Epithelial cell of prostate (primary cell): Measurements from ENCODE around the gene GINS2.

Experiments
- DNase-seq: peaks from one replicate; pipeline ENCODE4 v3.0.0-alpha.2; 2011; ENCODE audit warnings: low read depth, low spot score
- H3K27ac ChIP-seq: fragments of 450-650 bp; 2 replicates; pipeline ENCODE4 v1.5.1; 2017; ENCODE audit warnings: mild to moderate bottlenecking

GINS2 gene

DNA sequence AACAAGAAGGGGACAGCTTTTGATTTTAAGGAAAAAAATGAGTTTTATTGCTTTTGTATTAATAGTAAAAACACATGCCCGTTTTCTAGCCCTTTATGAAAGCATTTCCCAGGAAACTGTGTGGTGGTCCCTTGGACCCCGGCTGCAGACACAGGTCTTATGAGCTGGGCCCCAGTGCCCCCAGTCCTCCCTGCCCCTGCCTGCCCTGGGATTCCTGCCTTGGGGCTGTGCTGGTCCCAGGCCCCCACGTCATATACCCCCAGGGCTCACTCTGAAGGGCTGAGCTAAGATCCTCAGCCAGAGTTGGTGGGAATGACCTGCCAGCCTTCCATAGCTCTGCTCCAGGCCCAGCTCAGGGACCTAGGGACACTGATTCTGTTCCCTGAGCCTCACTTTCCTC lies 30.8 kb downstream of the GINS2 start:
- no peak for DNase-seq
- H3K27ac ChIP-seq, result no peak overlapping the region

DNA sequence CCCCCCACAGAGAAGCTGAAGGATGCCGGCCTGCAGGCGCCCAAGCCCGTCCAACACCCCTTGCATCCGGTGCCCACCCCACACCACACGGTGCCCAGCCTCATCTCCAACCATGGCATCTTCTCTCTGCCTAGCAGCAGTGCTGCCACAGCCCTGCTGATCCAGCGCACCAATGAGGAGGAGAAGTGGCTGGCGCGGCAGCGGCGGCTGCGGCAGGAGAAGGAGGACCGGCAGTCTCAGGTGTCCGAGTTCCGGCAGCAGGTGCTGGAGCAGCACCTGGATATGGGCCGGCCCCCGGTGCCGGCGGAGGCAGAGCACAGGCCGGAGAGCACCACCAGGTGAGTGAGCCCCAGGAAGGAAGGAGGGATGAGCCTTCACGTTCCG lies 31.5 kb downstream of the GINS2 start:
- no peak overlapping the region for H3K27ac ChIP-seq

GRCh38 chr16:85656351-85657266 lies 32.1 kb downstream of the GINS2 start:
- no peak overlapping the region for H3K27ac ChIP-seq
- no peak for DNase-seq

More for the DNA sequence above, 31.5 kb downstream of the GINS2 start:
- no peak for DNase-seq

DNA sequence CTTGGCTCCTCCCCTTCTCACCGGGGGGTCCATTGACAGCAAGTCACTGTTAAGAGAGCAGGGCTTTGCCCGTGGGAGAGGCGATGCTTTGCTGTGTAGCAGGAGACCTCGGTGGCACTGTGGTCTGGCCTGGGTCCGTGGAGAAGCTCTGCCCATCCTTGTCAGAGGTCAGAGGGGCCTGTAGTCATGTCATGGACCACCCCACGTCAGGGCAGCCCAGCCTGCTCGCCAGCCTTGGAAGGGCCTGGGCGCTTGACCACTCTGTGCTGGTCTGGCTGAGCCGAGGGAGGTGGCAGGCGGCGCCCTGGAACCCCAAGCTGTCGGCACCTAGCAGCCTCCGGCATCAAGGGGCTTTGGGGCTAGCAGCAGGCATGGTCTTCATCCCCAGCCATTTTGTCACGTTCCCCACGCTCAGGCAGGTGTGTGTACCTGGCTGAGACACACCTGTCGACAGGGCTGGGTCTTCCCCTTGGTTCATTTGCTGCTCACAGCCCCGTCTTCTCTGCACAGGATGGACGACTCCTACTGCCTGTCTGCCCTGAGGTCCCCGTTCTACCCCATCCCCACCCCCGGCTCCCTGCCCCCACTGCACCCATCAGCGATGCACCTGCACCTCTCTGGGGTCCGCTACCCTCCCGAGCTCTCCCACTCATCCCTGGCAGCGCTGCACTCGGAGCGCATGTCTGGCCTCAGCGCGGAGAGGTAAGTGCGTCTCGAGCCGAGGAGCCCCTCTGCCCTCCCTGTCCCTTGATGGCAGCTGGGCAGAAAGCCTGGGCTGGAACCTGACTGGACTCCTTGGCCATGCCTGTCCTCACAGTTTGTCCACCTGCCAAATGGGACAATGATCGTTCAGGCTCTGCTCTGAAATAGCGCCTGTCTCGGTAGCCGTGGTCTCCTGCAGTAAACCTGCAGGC lies 33.3 kb downstream of the GINS2 start:
- no peak for DNase-seq
- no peak overlapping the region for H3K27ac ChIP-seq

- DNase-seq, result no peak
- no peak overlapping the region for H3K27ac ChIP-seq
Observed at GRCh38 chr16:85654251-85655095, 34.3 kb downstream of the GINS2 start.

GRCh38 chr16:85653290-85653891 lies 35.4 kb downstream of the GINS2 start:
- no peak for DNase-seq
- no peak overlapping the region for H3K27ac ChIP-seq

DNA sequence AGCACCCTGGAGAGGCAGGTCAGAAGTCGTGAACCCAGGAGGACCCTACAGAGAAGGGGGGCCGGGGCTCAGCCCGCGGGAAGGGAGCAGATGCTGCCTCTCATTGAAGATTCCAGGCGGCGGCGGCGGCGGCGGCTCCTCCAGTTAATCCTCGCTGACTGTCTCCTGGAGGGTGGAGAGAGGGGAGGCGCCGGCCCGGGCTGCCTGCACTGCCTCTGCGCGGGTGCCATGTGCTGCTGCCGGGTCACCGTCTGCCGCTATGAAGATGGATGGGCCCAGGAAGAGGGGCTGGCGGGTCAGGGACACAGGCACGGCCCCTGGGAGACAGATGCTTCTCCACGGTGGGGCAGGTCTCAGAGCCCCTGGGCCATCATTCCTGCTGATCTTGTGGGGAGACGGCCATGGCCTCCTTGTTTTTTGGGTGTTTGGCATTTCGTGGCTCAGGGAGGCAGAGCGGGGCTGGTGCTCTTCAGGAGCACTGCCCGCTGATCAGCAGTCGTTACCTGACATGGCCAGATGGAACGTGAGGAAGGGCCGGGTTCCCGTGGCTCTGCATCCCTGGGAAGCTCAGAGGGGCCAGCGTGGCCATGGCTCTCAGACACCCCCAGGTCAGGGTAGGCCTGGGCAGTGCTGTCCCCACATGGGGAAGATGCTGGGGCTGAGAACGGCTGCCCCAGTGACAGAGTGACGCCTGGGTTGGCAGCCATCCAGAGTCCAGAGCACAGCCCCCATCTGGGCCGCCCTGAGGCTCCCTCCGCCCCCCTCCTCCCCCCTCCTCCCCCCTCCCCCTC lies 36.1 kb downstream of the GINS2 start:
- no peak for DNase-seq
- H3K27ac ChIP-seq, result no peak overlapping the region

- H3K27ac ChIP-seq, result no peak overlapping the region
- no peak for DNase-seq
Observed at GRCh38 chr16:85651629-85652430, 36.9 kb downstream of the GINS2 start.

- H3K27ac ChIP-seq, result no peak overlapping the region
- DNase-seq, result no peak
Observed at GRCh38 chr16:85650844-85651628, 37.7 kb downstream of the GINS2 start.

GRCh38 chr16:85650135-85650843 lies 38.5 kb downstream of the GINS2 start:
- no peak overlapping the region for H3K27ac ChIP-seq
- DNase-seq, result no peak

DNA sequence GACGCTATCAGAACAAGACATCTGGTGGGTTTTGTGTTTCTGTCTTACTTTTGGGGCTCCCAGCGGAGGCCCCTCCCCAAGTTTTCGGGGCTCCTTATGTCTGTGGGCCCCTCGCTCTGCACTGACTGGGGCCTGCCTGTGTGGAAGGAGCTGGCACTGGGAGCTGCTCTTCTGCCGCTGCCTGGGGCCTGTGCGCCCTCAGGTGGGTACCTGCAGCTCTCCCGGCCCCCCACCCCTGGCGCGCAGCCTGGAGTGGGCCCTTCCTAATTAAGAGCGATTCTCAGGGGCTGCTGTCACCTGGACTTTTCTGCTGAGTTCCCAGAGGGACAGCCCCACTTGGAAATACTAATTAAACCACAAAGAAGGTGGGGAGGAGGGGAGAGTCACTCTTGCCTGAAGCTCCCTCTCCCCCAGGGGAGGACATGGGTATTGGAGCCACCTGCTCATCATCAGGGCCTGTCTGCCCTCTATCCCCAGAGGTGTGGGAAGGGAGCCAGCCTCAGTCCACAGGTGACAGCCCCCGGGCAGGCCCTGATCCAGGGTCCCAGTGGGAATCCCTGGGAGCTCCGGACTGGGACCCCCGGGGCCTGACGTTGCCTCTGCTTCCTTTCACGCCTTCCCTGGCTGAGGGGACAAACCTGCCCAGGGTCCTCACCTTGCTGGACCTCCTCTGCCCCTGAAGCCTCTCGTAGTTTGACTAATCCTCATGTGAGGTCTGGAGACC lies 39.2 kb downstream of the GINS2 start:
- DNase-seq, result no peak
- H3K27ac ChIP-seq, result no peak overlapping the region

- no peak for DNase-seq
- H3K27ac ChIP-seq, result no peak overlapping the region
Observed at GRCh38 chr16:85648805-85649204, 39.9 kb downstream of the GINS2 start.

DNA sequence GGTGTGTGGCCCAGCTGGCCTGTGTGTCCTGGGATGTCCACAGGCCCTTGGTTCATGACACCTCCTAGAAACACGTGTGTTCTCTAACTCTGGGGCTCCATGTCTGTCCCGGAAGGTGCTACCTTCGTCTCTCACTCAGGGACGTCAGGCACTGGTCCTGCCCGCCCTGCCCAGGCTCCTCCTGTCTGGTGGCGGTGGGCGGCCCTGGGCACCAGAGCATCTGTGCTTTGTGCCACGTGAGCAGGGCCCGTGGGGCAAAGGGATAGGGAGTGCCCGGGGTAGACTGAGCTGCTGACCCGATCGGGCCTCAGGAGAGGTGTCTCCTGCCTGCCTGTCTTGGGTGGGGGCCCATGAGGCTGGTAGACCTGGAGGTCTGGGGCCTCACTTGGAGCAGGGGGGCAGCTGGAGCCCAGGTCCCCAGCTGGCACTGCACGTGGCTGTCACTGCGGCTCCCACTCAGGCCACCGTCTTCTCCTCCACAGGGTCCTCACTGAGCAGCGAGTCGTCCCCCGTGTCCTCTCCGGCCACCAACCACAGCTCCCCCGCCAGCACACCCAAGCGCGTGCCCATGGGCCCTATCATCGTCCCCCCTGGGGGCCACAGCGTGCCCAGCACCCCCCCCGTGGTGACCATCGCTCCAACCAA lies 40.6 kb downstream of the GINS2 start:
- no peak overlapping the region for H3K27ac ChIP-seq
- no peak for DNase-seq

DNA sequence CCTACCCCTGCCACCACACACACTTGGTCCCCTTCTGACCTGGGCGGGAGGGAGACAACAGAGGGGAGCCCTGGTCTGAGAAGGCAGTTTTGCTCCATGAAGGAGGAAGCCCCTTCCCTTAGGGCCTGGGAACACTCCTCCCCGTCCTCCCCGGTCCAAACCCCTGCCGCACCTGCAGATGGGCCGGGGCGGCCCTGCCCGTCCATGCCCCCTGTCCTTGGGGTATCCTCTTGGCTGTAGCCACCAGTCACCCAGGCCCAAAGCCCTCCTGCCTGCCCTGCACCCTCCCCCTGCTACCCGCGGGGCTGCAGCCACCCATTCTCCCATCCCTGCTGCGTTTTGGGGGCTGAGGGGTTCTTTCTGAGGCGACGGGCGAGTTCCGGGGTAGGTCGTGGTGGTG lies 41.8 kb downstream of the GINS2 start:
- H3K27ac ChIP-seq, result no peak overlapping the region
- DNase-seq, result no peak

DNA sequence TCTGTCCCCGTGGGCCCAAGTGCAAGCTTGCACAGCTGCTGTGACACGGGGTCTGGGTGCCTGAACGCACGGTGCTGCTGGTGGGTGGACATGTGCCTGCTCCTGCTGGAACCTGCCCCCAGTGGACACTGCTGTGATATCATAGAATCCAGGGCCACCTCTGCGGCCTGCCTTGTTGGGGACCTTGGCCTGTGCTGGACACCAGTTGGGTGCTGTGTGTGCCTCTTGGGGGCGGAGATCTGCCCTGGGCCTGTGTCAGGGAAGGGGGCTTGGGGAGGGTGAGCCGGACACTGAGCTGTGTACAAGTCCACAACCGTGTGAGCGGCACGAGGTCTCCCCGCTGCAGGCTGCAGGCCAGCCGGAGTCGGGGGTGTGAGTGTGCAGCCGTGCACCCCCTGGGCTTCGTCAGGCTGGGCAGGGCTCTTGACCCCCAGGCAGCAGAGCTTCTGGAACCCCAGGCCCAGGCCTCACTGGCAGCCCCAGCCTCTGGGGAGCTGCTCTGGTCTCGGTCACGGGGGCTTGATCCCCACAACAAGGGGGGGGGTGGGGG lies 42.3 kb downstream of the GINS2 start:
- no peak overlapping the region for H3K27ac ChIP-seq
- no peak for DNase-seq
